Measurements from ENCODE around the gene LYL1.

GRCh38 chr19:13078381-13078780 is 24.3 kb downstream of the LYL1 start:
- TF ChIP-seq CTCF (IDR thresholded peaks at IDR 0.05) (no peak), EZH2 (IDR thresholded peaks at IDR 0.05; ENCODE audit: borderline replicate concordance, insufficient read depth, low read depth, low read length, poor library complexity, severe bottlenecking) (no peak)
